Effector CD4-positive, alpha-beta T cell (primary cell): ENCODE measurements around the gene RAD51B.

Experiments
- DNase-seq: peaks from one replicate; pipeline ENCODE4 v3.0.0-alpha.2; 2020

RAD51B gene

DNA sequence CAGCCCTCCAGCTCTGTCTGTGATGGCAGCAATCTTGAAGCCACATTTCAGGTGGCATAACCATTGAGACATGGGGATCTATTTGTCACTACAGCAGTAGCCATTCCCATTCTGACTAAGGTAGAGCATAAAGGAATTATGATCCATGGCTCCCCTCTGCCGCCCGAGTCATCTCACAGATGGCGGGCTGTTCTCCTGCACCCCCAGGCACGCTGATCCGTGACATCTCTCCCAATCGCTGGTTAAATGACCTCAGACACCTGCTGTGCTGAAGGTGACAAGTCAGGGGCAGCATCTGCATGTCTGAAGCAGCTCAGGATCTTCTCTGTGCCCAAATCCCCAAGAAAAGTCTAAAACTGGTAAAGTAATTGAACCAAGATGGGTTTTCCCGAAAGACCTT is 849.0 kb downstream of the RAD51B start:
- DNase-seq = no peak

DNA sequence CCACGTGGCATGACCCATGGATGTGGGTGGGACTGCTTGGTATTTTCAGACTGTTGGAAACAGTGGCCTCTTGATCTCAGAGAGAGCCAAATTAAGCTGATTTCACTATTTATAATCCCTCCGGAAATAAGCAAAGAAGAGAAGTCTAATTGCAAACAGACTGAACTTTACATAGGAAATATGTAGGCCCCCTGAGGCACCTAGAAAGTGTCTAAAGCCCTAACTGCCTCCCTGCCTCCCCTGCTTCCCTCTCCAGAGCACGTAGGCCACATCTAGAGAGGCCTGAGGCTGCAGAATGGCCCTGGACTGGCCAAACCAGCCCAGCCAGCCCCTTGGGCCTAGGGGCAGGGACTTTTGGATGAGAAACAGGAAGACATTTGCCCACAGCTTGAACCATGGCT is 849.5 kb downstream of the RAD51B start:
- DNase-seq = no peak

GRCh38 chr14:68669603-68670358 is 850.2 kb downstream of the RAD51B start:
- no peak for DNase-seq

DNA sequence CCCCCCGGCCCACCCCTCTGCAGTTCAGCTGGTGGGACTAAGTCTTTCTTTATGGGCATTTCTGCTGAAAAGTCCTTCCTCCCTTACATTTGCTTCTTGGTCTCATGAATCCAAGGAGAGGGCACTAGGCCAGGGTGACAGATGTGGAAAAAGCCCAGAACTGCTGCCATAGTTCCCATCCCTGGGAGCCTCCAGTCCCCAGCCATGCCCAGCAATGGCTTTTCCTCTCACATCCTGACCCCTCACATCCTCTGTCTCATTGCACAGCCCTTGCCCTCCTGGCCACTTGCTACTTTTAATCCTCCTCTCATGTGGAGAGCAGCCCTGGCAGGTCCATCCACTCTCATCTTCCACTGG is 850.8 kb downstream of the RAD51B start:
- no peak for DNase-seq

DNA sequence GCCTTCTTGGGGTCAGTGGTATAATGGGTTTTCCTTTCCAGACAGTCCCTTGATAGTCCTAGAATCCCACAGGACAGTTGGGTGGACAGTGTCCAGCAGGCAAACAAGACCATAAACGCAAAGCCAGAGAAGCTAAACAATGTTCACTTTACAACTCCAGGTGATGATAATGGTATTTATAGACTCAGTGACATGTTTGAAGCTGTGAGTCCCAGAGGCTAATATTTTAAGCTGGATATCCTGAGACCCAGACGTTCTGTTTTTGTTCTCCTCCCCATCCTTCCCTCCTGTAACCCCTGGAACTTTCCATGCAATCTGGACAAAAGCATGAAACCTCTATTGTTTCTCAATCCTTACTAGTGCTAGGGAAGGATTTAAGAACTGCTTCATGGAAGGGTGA is 852.3 kb downstream of the RAD51B start:
- no peak for DNase-seq

- DNase-seq = no peak
These were observed 853.2 kb downstream of the RAD51B start for GRCh38 chr14:68672609-68673285.

- no peak for DNase-seq
These were observed 853.9 kb downstream of the RAD51B start for GRCh38 chr14:68673464-68673863.

DNA sequence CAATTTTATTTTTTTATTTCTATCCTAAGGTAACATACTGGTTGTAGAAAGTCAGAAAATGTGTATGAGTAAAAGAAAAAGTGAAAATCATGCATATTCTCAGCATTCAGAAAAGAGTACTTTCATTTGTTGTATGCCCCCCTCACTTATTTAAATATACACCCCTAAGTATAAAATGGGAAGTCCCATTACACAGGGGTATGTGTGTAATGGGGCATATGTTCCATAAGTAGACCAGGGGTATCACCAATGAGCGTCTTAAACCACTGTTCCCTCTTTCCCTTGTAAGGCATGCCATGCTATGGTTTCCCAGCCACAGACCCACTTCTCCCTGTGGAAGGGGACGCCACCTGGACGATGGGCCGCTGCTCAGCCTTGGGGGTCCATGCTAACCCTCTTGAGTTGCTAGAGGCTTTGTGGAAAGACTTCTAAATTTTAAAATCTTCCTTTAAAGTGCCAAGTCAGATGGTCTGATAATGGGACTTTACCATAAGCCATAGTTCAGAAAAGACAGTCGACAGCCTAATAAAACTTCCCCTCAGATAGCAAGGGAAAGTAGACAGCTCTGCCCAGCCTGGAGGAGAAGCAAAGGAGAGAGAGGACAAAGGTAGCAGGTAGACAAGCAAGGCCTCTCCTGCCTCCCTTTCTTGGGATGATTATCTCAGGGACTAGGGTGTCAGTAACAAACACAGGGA is 855.1 kb downstream of the RAD51B start:
- DNase-seq = no peak

GRCh38 chr14:68675233-68675577 is 855.6 kb downstream of the RAD51B start:
- no peak for DNase-seq

GRCh38 chr14:68676511-68676943 is 856.9 kb downstream of the RAD51B start:
- DNase-seq = no peak

- no peak for DNase-seq
These were observed 857.9 kb downstream of the RAD51B start for GRCh38 chr14:68677476-68677875.

DNA sequence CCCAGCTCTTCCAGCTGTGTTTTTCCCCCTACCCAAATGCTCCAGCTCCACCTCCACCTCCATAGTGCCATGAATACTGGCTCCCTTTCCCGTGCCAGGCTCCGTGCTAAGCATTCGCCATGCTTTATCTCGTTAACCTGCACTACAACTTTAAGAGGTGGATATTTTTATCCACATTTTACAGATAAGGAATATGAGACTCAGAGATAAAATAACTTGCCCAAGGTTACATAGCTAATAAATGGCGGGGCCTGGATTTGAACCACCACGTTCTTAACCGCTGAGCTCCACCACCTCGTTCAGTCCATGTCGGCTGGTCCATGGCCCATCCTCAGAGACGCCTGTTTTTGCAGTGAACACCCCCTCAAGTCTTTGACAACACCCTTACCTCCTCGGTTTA is 858.3 kb downstream of the RAD51B start:
- no peak for DNase-seq

DNA sequence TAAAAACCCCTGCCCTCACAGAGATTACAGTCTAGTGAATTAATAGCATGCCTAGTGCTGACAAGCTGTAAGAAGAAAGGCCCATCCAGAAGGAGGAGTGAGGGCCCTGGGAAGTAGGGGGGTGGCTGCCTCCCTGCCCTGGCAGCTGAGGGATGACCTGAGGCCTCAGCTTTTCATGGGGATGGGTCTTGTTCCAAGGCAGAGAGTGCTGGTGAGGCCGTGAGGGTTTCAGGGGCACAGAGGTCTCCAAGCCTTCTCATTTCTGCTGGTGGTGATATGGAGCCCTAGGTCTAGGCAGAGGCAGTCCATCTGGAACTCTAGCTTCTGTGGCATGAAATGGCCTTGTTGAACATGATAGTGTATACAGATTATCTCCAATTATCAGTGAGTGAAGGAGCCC is 858.9 kb downstream of the RAD51B start:
- DNase-seq = no peak

GRCh38 chr14:68679301-68679700 is 859.7 kb downstream of the RAD51B start:
- DNase-seq = no peak

DNA sequence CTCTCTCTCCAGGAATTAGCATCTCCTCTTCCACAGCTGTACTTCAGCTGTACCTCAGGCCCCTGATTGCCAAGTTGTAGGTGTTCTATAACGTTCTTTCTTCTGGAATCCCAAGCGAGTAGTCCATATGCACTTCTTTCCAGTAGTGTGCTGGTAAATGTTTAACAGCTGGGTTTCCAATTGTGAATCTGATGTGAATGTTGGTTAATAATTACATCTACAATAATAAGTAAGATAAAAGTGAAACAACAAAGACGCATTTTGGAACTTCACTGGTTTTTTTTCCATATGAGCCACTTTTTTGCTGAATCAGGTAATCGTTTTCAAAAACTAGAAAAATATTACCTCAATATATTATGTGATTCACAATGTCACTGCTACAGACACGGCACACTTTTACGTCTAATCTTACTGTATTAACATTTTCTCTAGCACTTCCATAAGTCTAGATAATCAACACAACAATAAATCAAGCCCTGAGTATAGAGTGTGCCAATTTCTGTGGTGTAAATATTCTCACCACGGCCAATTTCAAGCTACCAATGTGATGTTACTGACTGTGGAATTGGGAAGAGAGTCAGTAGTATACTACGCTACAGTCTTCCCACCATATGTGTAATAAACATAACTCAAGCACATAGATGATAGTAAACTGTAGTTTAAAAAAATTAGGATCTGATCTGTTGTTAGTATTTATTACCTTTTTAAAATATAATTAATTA is 860.3 kb downstream of the RAD51B start:
- no peak for DNase-seq

DNA sequence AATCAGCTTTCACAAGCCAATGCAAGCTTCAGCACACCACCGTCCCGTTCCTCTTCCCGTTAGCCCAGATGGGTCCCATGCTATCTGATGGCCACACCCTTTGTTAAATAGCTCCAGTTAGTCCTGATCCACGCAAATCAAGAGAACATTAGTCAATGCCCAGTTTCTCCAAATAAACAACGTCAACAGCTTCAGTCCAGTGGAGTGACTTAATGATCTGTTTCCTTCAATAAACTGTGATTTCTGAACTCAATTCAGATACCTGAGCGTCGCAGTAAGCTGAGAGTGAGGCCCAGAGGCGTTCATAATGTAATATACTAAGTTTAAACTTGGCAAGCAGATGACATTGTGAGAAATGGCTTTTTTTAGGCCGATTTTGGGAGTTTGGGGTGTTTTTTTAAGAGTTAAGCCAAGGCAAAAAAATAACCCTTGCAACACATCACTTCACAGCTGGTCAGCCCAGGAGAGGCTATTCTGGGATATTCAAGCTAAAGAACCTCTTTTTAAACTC is 861.0 kb downstream of the RAD51B start:
- no peak for DNase-seq

GRCh38 chr14:68681256-68682011 is 861.9 kb downstream of the RAD51B start:
- DNase-seq = no peak

DNA sequence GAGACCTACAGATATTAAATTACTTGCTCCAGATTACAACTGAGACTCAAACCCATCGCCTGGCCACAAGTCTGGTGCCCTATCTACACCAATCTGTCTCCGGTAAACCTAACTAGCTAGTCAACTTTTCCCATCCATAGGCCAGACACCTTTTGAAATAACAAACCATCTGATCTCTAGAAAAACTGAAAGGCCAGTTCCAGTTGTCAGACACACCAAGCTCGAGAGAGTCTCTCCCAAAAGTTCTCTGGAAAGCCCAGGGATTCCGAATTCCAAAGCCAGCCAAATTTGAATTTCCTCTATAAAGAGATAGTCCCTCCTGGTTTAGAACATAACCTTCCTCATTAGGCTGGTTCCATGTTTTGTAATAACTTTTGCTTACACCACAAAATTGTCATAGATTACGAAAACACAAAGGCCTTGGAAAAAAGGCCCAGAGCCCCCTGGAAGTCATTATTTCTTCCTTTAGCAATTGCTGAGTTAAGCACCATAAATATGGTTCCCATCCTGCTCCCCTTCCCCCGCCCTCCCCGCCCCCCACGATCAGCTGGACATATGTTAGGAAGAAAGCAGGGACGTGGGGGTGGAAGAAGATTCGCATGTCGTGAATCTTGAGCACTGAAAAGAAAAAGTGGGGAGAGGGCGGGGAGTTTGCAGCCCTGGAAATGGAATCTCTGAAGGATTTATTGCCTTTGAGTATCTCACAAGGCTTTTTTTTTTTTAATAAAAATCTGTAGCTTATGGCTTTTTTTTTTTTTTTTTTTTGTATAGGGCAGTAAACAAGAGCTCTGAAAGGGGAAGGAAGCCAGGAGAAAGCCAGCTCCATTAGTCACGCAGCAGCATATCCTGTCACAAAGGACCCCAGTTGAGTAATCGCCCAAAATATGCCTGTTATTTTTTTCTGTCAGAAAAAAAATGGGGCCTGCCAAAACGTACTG is 862.9 kb downstream of the RAD51B start:
- DNase-seq = peak; percentile 29

DNA sequence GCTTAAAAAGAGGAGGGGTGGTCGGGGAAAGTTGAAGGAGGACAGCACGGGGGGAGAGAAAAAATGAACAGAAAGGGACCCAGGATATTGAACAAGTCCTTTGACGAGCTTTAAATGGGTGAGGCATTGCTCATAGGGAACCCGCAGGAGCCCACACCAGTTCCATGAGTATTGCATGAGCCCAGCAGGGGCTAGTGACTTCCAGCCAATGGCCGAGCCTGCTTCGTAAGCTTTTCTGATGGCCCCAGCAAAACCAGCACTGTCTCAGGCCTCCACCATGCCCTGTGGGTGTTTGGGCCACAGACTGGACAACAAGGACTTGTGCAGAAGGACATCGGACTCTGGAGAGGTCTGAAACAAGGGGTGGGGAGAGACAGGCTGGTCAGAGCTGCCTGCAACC is 863.7 kb downstream of the RAD51B start:
- DNase-seq = no peak

- DNase-seq = no peak
These were observed 865.2 kb downstream of the RAD51B start for GRCh38 chr14:68684466-68685418.
